ENCODE results near the gene FAM162A. TPM values are rescaled to one million over a fixed set of nuclear protein-coding genes. Genes with fewer than 3 reads are reported as not detected.

FAM162A gene
- total and polyA plus RNA-seq, 7 donors = 36.0 to 127 (median 66.5) TPM

DNA sequence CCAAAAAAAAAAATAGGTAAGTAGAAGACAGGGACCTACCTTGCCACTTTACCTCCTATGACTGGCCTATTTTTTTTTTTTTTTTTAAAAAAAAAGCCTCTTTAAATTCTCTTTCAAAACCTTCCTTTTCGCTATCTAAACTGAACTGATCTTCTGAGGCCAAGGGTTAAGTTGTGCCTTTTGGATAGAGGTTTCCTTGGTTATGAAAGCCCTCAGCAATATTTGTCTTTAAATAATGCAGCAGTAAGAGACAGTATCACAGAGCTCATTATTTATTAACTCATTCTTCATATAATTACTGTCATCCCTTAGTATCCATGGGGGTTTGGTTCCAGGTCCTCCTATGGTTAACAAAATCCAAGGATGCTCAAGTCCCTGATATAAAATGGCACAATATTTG, 9.9 kb upstream of the FAM162A start:
- intact Hi-C loops (cut with DNase I) = no loop called here
- no peak for DNase-seq
- Histone ChIP-seq H3K36me3 (ENCODE audit: insufficient read depth in 1 of 2, low read depth in 1 of 2) (peaks cover 2 to 31% of the 10 kb centered on the region in 2 donors), H3K4me1 (no peaks in the 10 kb centered on the region), H3K27me3 (ENCODE audit: insufficient read depth in 3 of 3, low read length in 2 of 3) (no peaks in the 10 kb centered on the region), H3K27ac (no peak overlapping the region), H3K4me3 (no peak overlapping the region), H3K9me3 (no peaks in the 10 kb centered on the region)
- WGBS, 3 donors = 94 to 100% (median 100%) methylated on average over 1 of the region's 1 CpG
- ATAC-seq = no peak
- TF ChIP-seq, protein P1, sequence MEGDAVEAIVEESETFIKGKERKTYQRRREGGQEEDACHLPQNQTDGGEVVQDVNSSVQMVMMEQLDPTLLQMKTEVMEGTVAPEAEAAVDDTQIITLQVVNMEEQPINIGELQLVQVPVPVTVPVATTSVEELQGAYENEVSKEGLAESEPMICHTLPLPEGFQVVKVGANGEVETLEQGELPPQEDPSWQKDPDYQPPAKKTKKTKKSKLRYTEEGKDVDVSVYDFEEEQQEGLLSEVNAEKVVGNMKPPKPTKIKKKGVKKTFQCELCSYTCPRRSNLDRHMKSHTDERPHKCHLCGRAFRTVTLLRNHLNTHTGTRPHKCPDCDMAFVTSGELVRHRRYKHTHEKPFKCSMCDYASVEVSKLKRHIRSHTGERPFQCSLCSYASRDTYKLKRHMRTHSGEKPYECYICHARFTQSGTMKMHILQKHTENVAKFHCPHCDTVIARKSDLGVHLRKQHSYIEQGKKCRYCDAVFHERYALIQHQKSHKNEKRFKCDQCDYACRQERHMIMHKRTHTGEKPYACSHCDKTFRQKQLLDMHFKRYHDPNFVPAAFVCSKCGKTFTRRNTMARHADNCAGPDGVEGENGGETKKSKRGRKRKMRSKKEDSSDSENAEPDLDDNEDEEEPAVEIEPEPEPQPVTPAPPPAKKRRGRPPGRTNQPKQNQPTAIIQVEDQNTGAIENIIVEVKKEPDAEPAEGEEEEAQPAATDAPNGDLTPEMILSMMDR (IDR thresholded peaks at IDR 0.05) = no peak

DNA sequence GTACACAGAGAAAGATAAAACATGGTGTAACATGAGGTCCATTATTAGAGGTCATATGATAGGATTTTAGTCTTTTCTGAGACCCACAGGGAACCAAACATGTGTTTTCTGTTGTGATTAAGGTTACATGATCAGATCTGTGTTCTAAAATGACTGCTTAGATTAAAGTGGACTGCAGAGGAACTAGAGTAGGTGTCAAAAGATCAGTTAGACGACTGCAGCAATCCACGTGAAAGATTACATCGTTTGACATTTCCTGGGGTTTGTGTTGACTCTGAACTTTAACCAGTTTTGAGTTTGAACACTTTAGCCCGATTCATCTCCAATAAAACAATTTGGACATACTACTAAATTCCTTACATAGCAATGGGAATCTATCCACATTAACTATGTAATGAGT, 6.0 kb upstream of the FAM162A start:
- H3K4me3 ChIP-seq = no peak overlapping the region
- TF ChIP-seq, protein P1 (IDR thresholded peaks at IDR 0.05) = no peak
- no peak for DNase-seq
- no peak overlapping the region for H3K27ac ChIP-seq
- no peak for ATAC-seq
- WGBS, 3 donors = 70 to 87% (median 70%) methylated on average over 4 of the region's 4 CpGs
- H3K36me3 ChIP-seq (ENCODE audit: insufficient read depth in 1 of 2, low read depth in 1 of 2) = peaks cover 0 to 7% of the 10 kb centered on the region in 2 donors
- H3K27me3 ChIP-seq (ENCODE audit: insufficient read depth in 3 of 3, low read length in 2 of 3) = no peaks in the 10 kb centered on the region
- H3K4me1 ChIP-seq = peaks cover 9% of the 10 kb centered on the region
- intact Hi-C loops (cut with DNase I) = no loop called here
- no peaks in the 10 kb centered on the region for H3K9me3 ChIP-seq

DNA sequence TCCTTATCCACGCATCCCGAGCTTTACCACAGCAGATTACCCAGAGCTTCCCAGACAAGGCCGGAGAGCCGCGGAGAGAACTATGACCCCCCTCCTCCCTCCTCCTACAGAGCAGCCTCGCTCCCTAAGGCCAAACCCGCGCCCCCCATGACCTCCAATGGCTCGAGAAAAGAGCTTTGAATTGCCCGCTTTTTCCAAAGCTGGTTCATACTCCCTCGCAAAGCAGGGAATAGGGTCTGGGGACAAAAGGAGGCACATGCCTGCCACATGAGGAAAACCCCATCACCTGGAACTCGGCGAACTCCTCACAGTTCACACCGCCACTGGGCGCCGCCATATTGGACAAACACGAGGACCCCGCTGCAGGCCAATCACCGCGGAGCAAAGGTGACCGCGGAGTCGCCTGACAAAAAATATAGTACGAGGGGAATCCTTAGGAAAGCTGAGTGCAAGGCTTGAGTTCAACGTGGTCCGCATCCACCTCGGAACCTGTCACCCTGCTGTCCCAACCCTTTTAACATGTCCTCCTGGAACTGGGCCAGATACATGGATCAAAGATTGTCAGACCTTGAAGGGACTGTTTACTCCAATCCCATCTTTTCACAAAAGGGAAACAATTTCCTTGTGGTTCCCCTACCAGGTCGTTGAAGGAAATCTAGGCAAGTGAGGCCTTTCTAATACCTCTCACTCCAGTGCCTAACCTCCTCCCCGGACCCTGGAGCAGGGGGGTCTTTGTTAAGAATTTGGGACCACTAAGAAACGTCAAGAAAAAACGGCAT, 905 bp upstream of the FAM162A start, which contains the start of gene MIX23:
MIX23 (minus strand) TSS at position 344 of the 779 bp plus-strand sequence; CDS start at position 337, 7 bp downstream.
- H3K4me1 ChIP-seq = peaks cover 17% of the 10 kb centered on the region

DNA sequence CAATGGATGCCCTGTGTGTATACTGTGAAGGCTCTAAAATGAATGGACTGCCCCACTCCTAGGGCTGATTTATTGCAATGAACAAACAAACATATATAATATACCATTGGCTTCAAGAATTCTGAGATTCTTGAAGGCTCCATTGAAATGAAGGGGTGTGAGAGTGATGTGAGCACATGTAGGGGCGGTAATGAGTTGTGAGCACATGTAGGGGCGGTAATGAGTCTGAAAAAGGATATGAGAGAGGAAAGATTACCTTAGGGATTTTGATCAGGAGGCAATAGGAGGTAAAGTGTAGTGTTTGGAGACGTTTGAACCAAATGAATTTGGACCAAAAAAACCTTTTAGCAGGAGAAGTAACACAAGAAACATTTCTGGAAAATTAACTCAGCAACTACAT, 3.7 kb downstream of the FAM162A start:
- intact Hi-C loops (cut with DNase I) = loop anchor here in 1 of 2 donors (10.0 kb wide), 2 partner anchors 553 to 843 kb away; partner anchors contain the start of genes EAF2, IQCB1 and POLQ
- H3K4me1 ChIP-seq = peaks cover 7% of the 10 kb centered on the region

More for the DNA sequence above, 905 bp upstream of the FAM162A start, which contains the start of gene MIX23:
- peak; percentile 82 to 89 (median 86) for ATAC-seq
- H3K27me3 ChIP-seq (ENCODE audit: insufficient read depth in 3 of 3, low read length in 2 of 3) = no peaks in the 10 kb centered on the region
- intact Hi-C loops (cut with DNase I) = loop anchor here in 1 of 2 donors (10.0 kb wide), 2 partner anchors 548 to 838 kb away; partner anchors contain the start of genes EAF2, IQCB1 and POLQ
- peaks cover 0 to 7% of the 10 kb centered on the region in 2 donors for H3K36me3 ChIP-seq (ENCODE audit: insufficient read depth in 1 of 2, low read depth in 1 of 2)
- peak within 1 kb of the TSS; percentile 96 for H3K27ac ChIP-seq
- no peaks in the 10 kb centered on the region for H3K9me3 ChIP-seq
- WGBS, 3 donors = 0% methylated on average over 31 of the region's 31 CpGs
- DNase-seq = peak; percentile 89 to 92
- H3K4me3 ChIP-seq = peak within 1 kb of the TSS; percentile 81
- TF ChIP-seq, protein P1 (IDR thresholded peaks at IDR 0.05) = no peak

More for the DNA sequence above, 3.7 kb downstream of the FAM162A start:
- Histone ChIP-seq H3K27me3 (ENCODE audit: insufficient read depth in 3 of 3, low read length in 2 of 3) (no peaks in the 10 kb centered on the region), H3K27ac (no peak overlapping the region), H3K4me3 (no peak overlapping the region), H3K9me3 (no peaks in the 10 kb centered on the region), H3K36me3 (ENCODE audit: insufficient read depth in 1 of 2, low read depth in 1 of 2) (no peaks in the 10 kb centered on the region)
- WGBS, 3 donors = 73 to 89% (median 74%) methylated on average over 3 of the region's 3 CpGs
- TF ChIP-seq, protein P1 (IDR thresholded peaks at IDR 0.05) = no peak
- no peak for ATAC-seq
- DNase-seq = no peak

Measured in psoas muscle (tissue), 8 donors.